H1 (cell line): ENCODE measurements around the gene KCNMA1. TPM values are rescaled to one million over a fixed set of nuclear protein-coding genes. Genes with fewer than 3 reads are reported as not detected.

Experiments used
- CTCF ChIA-PET: fragments of 300-600 bp; sonication (Branson Sonifier 250); formaldehyde crosslinking; loops from one replicate; lab custom pipeline; 2021; ENCODE audit not compliant: partially characterized antibody; lab: Charles Lee
- POLR2A ChIA-PET: fragments of 300-600 bp; sonication (Branson Sonifier 250); formaldehyde crosslinking; loops from one replicate; lab custom pipeline; 2021; ENCODE audit warnings: inconsistent platforms; ENCODE audit not compliant: partially characterized antibody; lab: Charles Lee
- DNase-seq, 2 experiments: peaks; one replicate each; pipeline versions ENCODE4 v3.0.0 to v3.0.0-alpha.2; 2010 to 2022; ENCODE audit warnings: low spot score in 2 of 2, low read depth in 1 of 2, mixed read lengths in 1 of 2
- FAIRE-seq: peaks from 2 replicates; lab custom pipeline; 2011; peaks lifted over from hg19 to GRCh38; lab: Jason Lieb, UNC
- H2AFZ ChIP-seq: 2 replicates; pipeline ENCODE4 v1.8.1; 2012; ENCODE audit warnings: low read length, inconsistent platforms
- H2AK5ac ChIP-seq: 2 replicates; pipeline ENCODE4 v1.6.1; 2013; ENCODE audit warnings: low read depth, low read length
- H2BK120ac ChIP-seq: replicated peaks from 2 replicates; pipeline ENCODE3; 2013; ENCODE audit warnings: low read depth, low read length, inconsistent platforms
- H2BK12ac ChIP-seq: 2 replicates; pipeline ENCODE4 v1.6.1; 2013; ENCODE audit warnings: low read depth, low read length
- H2BK15ac ChIP-seq: 2 replicates; pipeline ENCODE4 v1.6.1; 2013; ENCODE audit warnings: low read length
- H2BK20ac ChIP-seq: 2 replicates; pipeline ENCODE4 v1.6.1; 2013; ENCODE audit warnings: low read length
- H2BK5ac ChIP-seq: 2 replicates; pipeline ENCODE4 v1.6.1; 2013; ENCODE audit warnings: low read depth, low read length
- H3K14ac ChIP-seq: 2 replicates; pipeline ENCODE4 v1.6.1; 2013; ENCODE audit warnings: inconsistent platforms; ENCODE audit not compliant: insufficient read length
- H3K18ac ChIP-seq: 2 replicates; pipeline ENCODE4 v1.6.1; 2013; ENCODE audit warnings: low read length; ENCODE audit errors: extremely low read depth
- H3K23ac ChIP-seq: 2 replicates; pipeline ENCODE4 v1.6.1; 2013; ENCODE audit warnings: inconsistent platforms; ENCODE audit not compliant: insufficient read length
- H3K23me2 ChIP-seq: 2 replicates; pipeline ENCODE4 v1.6.1; 2013; ENCODE audit warnings: low read depth, low read length
- H3K27ac ChIP-seq: 2 replicates; pipeline ENCODE4 v1.6.1; 2011; ENCODE audit warnings: low read depth, low read length, inconsistent platforms
- H3K27me3 ChIP-seq, 4 experiments: replicated peaks in 1 of 4; 1 replicate in 1 of 4; 2 replicates in 3 of 4; pipeline versions ENCODE4 v1.6.1 to v1.8.1; 2011 to 2013; ENCODE audit warnings: low read length in 3 of 4, mild to moderate bottlenecking in 3 of 4, inconsistent platforms in 2 of 4, mixed read lengths in 2 of 4, moderate library complexity in 1 of 4; ENCODE audit not compliant: control insufficient read depth in 3 of 4, insufficient read depth in 3 of 4; ENCODE audit errors: extremely low read depth in 1 of 4
- H3K36me3 ChIP-seq, 4 experiments: 2 replicates each; pipeline versions ENCODE4 v1.6.1 to v1.8.1; 2011 to 2013; ENCODE audit warnings: mild to moderate bottlenecking in 4 of 4, low read length in 3 of 4, moderate library complexity in 2 of 4, control low read depth in 1 of 4, inconsistent platforms in 1 of 4; ENCODE audit not compliant: insufficient read depth in 4 of 4, control insufficient read depth in 2 of 4
- H3K4ac ChIP-seq: replicated peaks from 2 replicates; pipeline ENCODE3; 2013; ENCODE audit warnings: low read length, low read depth, mixed read lengths, inconsistent platforms; ENCODE audit not compliant: insufficient read length
- H3K4me1 ChIP-seq, 4 experiments: replicated peaks in 1 of 4; 1 replicate in 1 of 4; 2 replicates in 3 of 4; pipeline versions ENCODE4 v1.6.1 to v1.8.1; 2011 to 2013; ENCODE audit warnings: low read length in 3 of 4, inconsistent platforms in 2 of 4, mixed read lengths in 1 of 4; ENCODE audit not compliant: insufficient read depth in 4 of 4, control insufficient read depth in 3 of 4
- H3K4me2 ChIP-seq, 2 experiments: 2 replicates each; pipeline versions ENCODE4 v1.6.1 to v1.8.1; 2011 to 2013; ENCODE audit warnings: low read depth in 2 of 2, low read length in 2 of 2, control low read depth in 1 of 2, inconsistent platforms in 1 of 2, mild to moderate bottlenecking in 1 of 2; ENCODE audit not compliant: insufficient read depth in 1 of 2
- H3K4me3 ChIP-seq, 4 experiments: fragments of 200-600, 300-600 bp in 1 of 4; sonication (generic), shearing (Covaris generic), sonication (Bioruptor Twin) in 1 of 4; 2 replicates each; pipeline versions ENCODE4 v1.5.1 to v1.8.1; 2011 to 2016; ENCODE audit warnings: low read length in 4 of 4, low read depth in 3 of 4, control low read depth in 2 of 4, inconsistent platforms in 2 of 4, mild to moderate bottlenecking in 2 of 4, mixed read lengths in 1 of 4, moderate library complexity in 1 of 4; ENCODE audit not compliant: insufficient read depth in 2 of 4; ENCODE audit errors: extremely low read depth in 1 of 4
- H3K56ac ChIP-seq: replicated peaks from 2 replicates; pipeline ENCODE3; 2013; ENCODE audit warnings: low read depth, mild to moderate bottlenecking, mixed read lengths, low read length, inconsistent platforms; ENCODE audit not compliant: insufficient read length
- H3K79me1 ChIP-seq: 2 replicates; pipeline ENCODE4 v1.6.1; 2013; ENCODE audit warnings: low read depth, low read length, control low read depth
- H3K79me2 ChIP-seq, 2 experiments: 2 replicates each; pipeline versions ENCODE4 v1.6.1 to v1.8.1; 2012 to 2013; ENCODE audit warnings: low read length in 2 of 2, mild to moderate bottlenecking in 2 of 2, inconsistent platforms in 1 of 2; ENCODE audit not compliant: insufficient read depth in 2 of 2, control insufficient read depth in 1 of 2
- H3K9ac ChIP-seq, 4 experiments: replicated peaks in 1 of 4; 1 replicate in 1 of 4; 2 replicates in 3 of 4; pipeline versions ENCODE4 v1.6.1 to v1.8.1; 2011 to 2013; ENCODE audit warnings: low read depth in 3 of 4, low read length in 3 of 4, control low read depth in 2 of 4, mild to moderate bottlenecking in 2 of 4, moderate library complexity in 2 of 4, inconsistent platforms in 1 of 4; ENCODE audit errors: extremely low read depth in 1 of 4
- H3K9me3 ChIP-seq, 2 experiments: 2 replicates each; pipeline versions ENCODE4 v1.6.1 to v1.8.1; 2012 to 2013; ENCODE audit warnings: mild to moderate bottlenecking in 2 of 2, moderate library complexity in 2 of 2, control low read depth in 1 of 2, inconsistent platforms in 1 of 2, low read depth in 1 of 2, low read length in 1 of 2, mixed read lengths in 1 of 2; ENCODE audit not compliant: insufficient read depth in 2 of 2
- H4K20me1 ChIP-seq, 2 experiments: replicated peaks in 1 of 2; 2 replicates each; pipeline versions ENCODE3 to v1.8.1; 2011 to 2013; ENCODE audit warnings: inconsistent platforms in 2 of 2, low read length in 2 of 2, mild to moderate bottlenecking in 1 of 2; ENCODE audit not compliant: insufficient read depth in 2 of 2, control insufficient read depth in 1 of 2
- H4K5ac ChIP-seq: 2 replicates; pipeline ENCODE4 v1.6.1; 2013; ENCODE audit warnings: low read length, low read depth, mixed read lengths, inconsistent platforms; ENCODE audit not compliant: insufficient read length
- H4K8ac ChIP-seq: 2 replicates; pipeline ENCODE4 v1.8.0; 2013; ENCODE audit warnings: mild to moderate bottlenecking, moderate library complexity, low read length, inconsistent platforms; ENCODE audit not compliant: insufficient read depth; ENCODE audit errors: extremely low read depth
- H4K91ac ChIP-seq: replicated peaks from 2 replicates; pipeline ENCODE3; 2013; ENCODE audit warnings: low read length, mixed read lengths, inconsistent platforms; ENCODE audit not compliant: insufficient read length
- CBX5 ChIP-seq: fragments of 300-800, 300-1000 bp; sonication (generic); IDR thresholded peaks from 2 replicates; pipeline ENCODE4 v1.7.1; 2016; ENCODE audit warnings: antibody characterized with exemption, low read length, low read depth
- CREB1 ChIP-seq: IDR thresholded peaks from 2 replicates; pipeline ENCODE4 v1.6.1; 2012; ENCODE audit warnings: inconsistent platforms
- JUN ChIP-seq: IDR thresholded peaks from 2 replicates; pipeline ENCODE4 v1.6.1; 2011; ENCODE audit warnings: low read depth, mild to moderate bottlenecking, improper control_type of control experiment, low read length
- MAX ChIP-seq: IDR thresholded peaks from 2 replicates; pipeline ENCODE4 v1.6.1; 2012; ENCODE audit warnings: inconsistent platforms
- NRF1 ChIP-seq: IDR thresholded peaks from 2 replicates; pipeline ENCODE4 v1.6.1; 2011; ENCODE audit warnings: mild to moderate bottlenecking, low read depth, low read length, improper control_type of control experiment
- RAD21 ChIP-seq, 2 experiments: IDR thresholded peaks in 1 of 2; conservative IDR thresholded peaks in 1 of 2; 2 replicates each; pipeline ENCODE4 v1.6.1; 2011; ENCODE audit warnings: low read depth in 2 of 2, low read length in 2 of 2, improper control_type of control experiment in 1 of 2, inconsistent platforms in 1 of 2, mild to moderate bottlenecking in 1 of 2, moderate library complexity in 1 of 2
- RFX5 ChIP-seq: IDR thresholded peaks from 2 replicates; pipeline ENCODE4 v1.6.1; 2011; ENCODE audit warnings: low read depth, low read length, improper control_type of control experiment, borderline replicate concordance
- RXRA ChIP-seq: IDR thresholded peaks from 2 replicates; pipeline ENCODE4 v1.6.1; 2011; ENCODE audit warnings: low read depth, mild to moderate bottlenecking, low read length, moderate library complexity; ENCODE audit not compliant: insufficient read depth
- SIX5 ChIP-seq: IDR thresholded peaks from 2 replicates; pipeline ENCODE4 v1.6.1; 2011; ENCODE audit warnings: mild to moderate bottlenecking, low read depth, low read length
- SUZ12 ChIP-seq: fragments of 200-600 bp; sonication (generic); IDR thresholded peaks from 2 replicates; pipeline ENCODE4 v1.6.1; 2012; ENCODE audit warnings: mild to moderate bottlenecking, inconsistent platforms, low read length, moderate library complexity, mixed read lengths
- TEAD4 ChIP-seq: IDR thresholded peaks from 2 replicates; pipeline ENCODE4 v1.6.1; 2012; ENCODE audit warnings: low read depth, low read length, inconsistent platforms, mixed read lengths
- USF2 ChIP-seq: IDR thresholded peaks from 2 replicates; pipeline ENCODE4 v1.6.1; 2011; ENCODE audit warnings: low read length, improper control_type of control experiment
- ZNF274 ChIP-seq: IDR thresholded peaks from 2 replicates; pipeline ENCODE4 v1.7.0; 2012; ENCODE audit warnings: low read length, borderline replicate concordance; ENCODE audit errors: extremely low read depth
- WGBS, 2 experiments: shearing (Covaris generic) in 1 of 2; methylation state at CpG; one replicate each; pipeline versions ENCODE4 v1.1.6 to v1.1.7; 2013 to 2015; ENCODE audit warnings: low lambda C conversion rate in 2 of 2, mixed read lengths in 2 of 2, inconsistent platforms in 1 of 2, low coverage in 1 of 2, missing lambda C conversion rate in 1 of 2; ENCODE audit not compliant: insufficient replicate concordance in 2 of 2, insufficient coverage in 1 of 2, insufficient read length in 1 of 2; ENCODE audit errors: extremely low coverage in 1 of 2, missing lambda C conversion rate in 1 of 2; 5-methylcytosine and 5-hydroxymethylcytosine counted together
- polyA plus RNA-seq, 7 experiments: library from polyadenylated mRNA; depleted of rRNA in 3 of 7; stranded (reverse) in 5 of 7; unstranded in 2 of 7; fragments of >200 nt in 5 of 7; fragments of 200-250 nt in 2 of 7; gene quantifications; 1 replicate in 5 of 7; 2 replicates in 1 of 7; 4 replicates in 1 of 7; pipeline versions ENCODE4 v1.2.1 to v1.2.3, GENCODE V29; 2011 to 2013; ENCODE audit warnings: missing spikeins in 2 of 7, mixed read lengths in 2 of 7
- total RNA-seq: library from RNA; stranded (reverse); fragmentation: NEBNext Ultra II Directional; extraction: Animal tissue kit (Norgen Biotek cat#: 25700); gene quantifications from 2 replicates; pipeline ENCODE4 v1.2.1, GENCODE V29; 2021

The KCNMA1 gene
- total and polyA plus RNA-seq, 2 of the 8 experiments (the other 6 are each of a cell fraction or from before 2014, with no cell fraction given): 10.2 to 11.1 TPM

GRCh38 chr10:77249901-77250459 lies 387.6 kb downstream of the KCNMA1 start:
- H3K79me2 ChIP-seq: no peaks in the 10 kb centered on the region
- ChIA-PET POLR2A (no interaction called here), CTCF (interaction anchor here (0.7 to 4.6 kb wide), 28 partner anchors 8 to 462 kb away, joined by 3 to 34 read pairs (median 4); no protein-coding TSS in a partner anchor)
- H2BK20ac ChIP-seq: no peak overlapping the region
- H3K4me1 ChIP-seq: no peaks in the 10 kb centered on the region
- no peak overlapping the region for H4K5ac ChIP-seq
- no peaks in the 10 kb centered on the region for H4K20me1 ChIP-seq
- H3K23me2 ChIP-seq: no peaks in the 10 kb centered on the region
- no peaks in the 10 kb centered on the region for H3K79me1 ChIP-seq
- no peaks in the 10 kb centered on the region for H3K9me3 ChIP-seq
- H2BK12ac ChIP-seq: no peak overlapping the region
- no peak overlapping the region for H4K8ac ChIP-seq
- H3K36me3 ChIP-seq: no peaks in the 10 kb centered on the region
- H3K14ac ChIP-seq: no peak overlapping the region
- no peak overlapping the region for H2BK5ac ChIP-seq
- H4K91ac ChIP-seq: no peak overlapping the region
- no peak overlapping the region for H2BK120ac ChIP-seq
- H3K4me2 ChIP-seq: no peak overlapping the region
- H2AK5ac ChIP-seq: no peak overlapping the region
- H3K56ac ChIP-seq: no peak overlapping the region
- no peak overlapping the region for H3K4me3 ChIP-seq
- H3K23ac ChIP-seq: no peak overlapping the region
- no peak overlapping the region for H2BK15ac ChIP-seq
- H3K9ac ChIP-seq: no peak overlapping the region
- H3K4ac ChIP-seq: no peak overlapping the region
- no peaks in the 10 kb centered on the region; a peak in 1 of 7 replicates for H3K27me3 ChIP-seq
- 87% methylated on average over 3 of the region's 3 CpGs; no CpG with 5 or more reads in 1 of the 2 experiments for WGBS, 2 experiments
- no peak overlapping the region for H2AFZ ChIP-seq
- FAIRE-seq (no peak), DNase-seq (no peak)
- no peak overlapping the region for H3K27ac ChIP-seq
- no peak overlapping the region for H3K18ac ChIP-seq
- no peak for TF ChIP-seq SUZ12
- no peak for TF ChIP-seq ZNF274
- TF ChIP-seq NRF1: no peak
- no peak for TF ChIP-seq USF2
- TF ChIP-seq MAX: no peak
- no peak for TF ChIP-seq JUN
- no peak for TF ChIP-seq CREB1
- no peak for TF ChIP-seq TEAD4
- no peak for TF ChIP-seq SIX5
- TF ChIP-seq RAD21 (IDR thresholded peaks at IDR 0.05 in 1 of 2, conservative IDR thresholded peaks at IDR 0.05 in 1 of 2; ENCODE audit: low read depth in 2 of 2, low read length in 2 of 2): no peak
- no peak for TF ChIP-seq RFX5
- no peak for TF ChIP-seq RXRA
- TF ChIP-seq CBX5: no peak
